RWPE1 (cell line): ENCODE results near the gene SWSAP1.

Source experiments
- CTCF ChIA-PET: fragments of 350-600 bp; sonication (Branson Sonifier 250); formaldehyde crosslinking; extraction: SDS; loops from one replicate; lab custom pipeline; 2021; lab: Yijun Ruan, JAX
- POLR2A ChIA-PET: fragments of 400-600 bp; formaldehyde crosslinking; extraction: SDS; loops from one replicate; lab custom pipeline; 2020; ENCODE audit warnings: antibody characterized with exemption; ENCODE audit not compliant: low non-redundant PET; lab: Yijun Ruan, JAX
- DNase-seq: peaks from one replicate; pipeline ENCODE4 v3.0.0; 2012; ENCODE audit warnings: low spot score
- H3K27ac ChIP-seq: fragments of 450-650 bp; 2 replicates; pipeline ENCODE4 v1.5.1; 2017
- CTCF ChIP-seq: fragments of 450-650 bp; conservative IDR thresholded peaks from 2 replicates; pipeline ENCODE4 v1.5.1; 2017; ENCODE audit warnings: low read depth, mild to moderate bottlenecking

SWSAP1 gene

GRCh38 chr19:11370744-11371143 is 3.7 kb upstream of the SWSAP1 start:
- TF ChIP-seq CTCF: no peak
- ChIA-PET CTCF (interaction anchor here (0.6 kb wide), 1 partner anchor 11 kb away, joined by 3 read pairs; no protein-coding TSS in a partner anchor), POLR2A (no interaction called here)
- no peak for DNase-seq
- no peak overlapping the region for H3K27ac ChIP-seq

- peak overlapping the region; percentile 96 for H3K27ac ChIP-seq
- ChIA-PET POLR2A (interaction anchor here (0.6 kb wide), 1 partner anchor 32 kb away, joined by 5 read pairs; no protein-coding TSS in a partner anchor), CTCF (interaction anchor here (1.0 kb wide), 1 partner anchor 727 kb away, joined by 3 read pairs; no protein-coding TSS in a partner anchor)
- peak; percentile 60 for DNase-seq
- TF ChIP-seq CTCF: no peak
Measured at GRCh38 chr19:11373166-11373884, 1.1 kb upstream of the SWSAP1 start.

GRCh38 chr19:11373885-11374432 is 507 bp upstream of the SWSAP1 start:
- peak overlapping the region; percentile 96 for H3K27ac ChIP-seq
- ChIA-PET POLR2A (interaction anchor here (0.6 kb wide), 1 partner anchor 33 kb away, joined by 5 read pairs; no protein-coding TSS in a partner anchor), CTCF (interaction anchor here (1.0 kb wide), 4 partner anchors 52 to 728 kb away, joined by 3 read pairs; no protein-coding TSS in a partner anchor)
- DNase-seq: no peak
- TF ChIP-seq CTCF: no peak

- DNase-seq: no peak
- peak overlapping the region; percentile 96 for H3K27ac ChIP-seq
- POLR2A ChIA-PET: interaction anchor here (0.7 kb wide), 1 partner anchor 94 kb away, joined by 3 read pairs; no protein-coding TSS in a partner anchor
- TF ChIP-seq CTCF: no peak
- CTCF ChIA-PET: interaction anchor here (1.0 to 1.5 kb wide), 5 partner anchors 47 to 107 kb away, joined by 3 read pairs; no protein-coding TSS in a partner anchor
Measured at GRCh38 chr19:11375143-11375948, 880 bp downstream of the SWSAP1 start.

GRCh38 chr19:11377237-11377636 is 2.8 kb downstream of the SWSAP1 start:
- H3K27ac ChIP-seq: peak overlapping the region; percentile 96
- CTCF ChIA-PET: interaction anchor here (0.6 to 1.3 kb wide), 4 partner anchors 83 to 342 kb away, joined by 3 to 5 read pairs (median 3); no protein-coding TSS in a partner anchor
- peak; percentile 46 for DNase-seq
- no peak for TF ChIP-seq CTCF
- POLR2A ChIA-PET: no interaction called here

GRCh38 chr19:11377756-11378155 is 3.3 kb downstream of the SWSAP1 start:
- no peak for DNase-seq
- TF ChIP-seq CTCF: no peak
- peak overlapping the region; percentile 96 for H3K27ac ChIP-seq
- ChIA-PET CTCF (interaction anchor here (0.7 to 1.2 kb wide), 3 partner anchors 16 to 105 kb away, joined by 3 to 5 read pairs (median 3); no protein-coding TSS in a partner anchor), POLR2A (no interaction called here)
